Measurements from ENCODE around the gene CAPN11. TPM values are rescaled to one million over a fixed set of nuclear protein-coding genes. Genes with fewer than 3 reads are reported as not detected.

Gene CAPN11
- total and polyA plus RNA-seq, 2 of the 4 experiments (the other 2 are of a cell fraction): not detected

DNA sequence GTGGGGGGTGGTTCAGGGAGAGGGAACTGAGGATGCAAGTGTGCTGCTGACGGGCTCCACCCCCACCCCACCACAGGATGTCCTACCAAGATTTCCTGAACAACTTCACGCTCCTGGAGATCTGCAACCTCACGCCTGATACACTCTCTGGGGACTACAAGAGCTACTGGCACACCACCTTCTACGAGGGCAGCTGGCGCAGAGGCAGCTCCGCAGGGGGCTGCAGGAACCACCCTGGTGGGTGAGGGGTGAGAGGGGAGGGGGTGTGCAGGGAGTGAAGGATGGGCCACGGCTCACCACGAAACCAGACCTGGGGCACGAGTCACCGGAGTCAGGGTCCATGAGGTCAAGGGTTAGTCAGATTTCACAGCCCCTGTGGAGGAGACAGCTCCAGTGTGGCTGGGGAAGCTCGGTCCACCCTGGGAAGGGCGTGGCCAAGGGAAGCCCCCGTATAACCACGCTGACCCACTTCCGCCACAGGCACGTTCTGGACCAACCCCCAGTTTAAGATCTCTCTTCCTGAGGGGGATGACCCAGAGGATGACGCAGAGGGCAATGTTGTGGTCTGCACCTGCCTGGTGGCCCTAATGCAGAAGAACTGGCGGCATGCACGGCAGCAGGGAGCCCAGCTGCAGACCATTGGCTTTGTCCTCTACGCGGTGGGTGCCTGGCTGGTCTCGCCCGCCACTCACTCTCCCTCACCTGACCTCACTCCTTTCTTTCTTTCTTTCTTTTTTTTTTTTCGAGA is 18.3 kb downstream of the CAPN11 start (continued):
- TF ChIP-seq, protein P1, sequence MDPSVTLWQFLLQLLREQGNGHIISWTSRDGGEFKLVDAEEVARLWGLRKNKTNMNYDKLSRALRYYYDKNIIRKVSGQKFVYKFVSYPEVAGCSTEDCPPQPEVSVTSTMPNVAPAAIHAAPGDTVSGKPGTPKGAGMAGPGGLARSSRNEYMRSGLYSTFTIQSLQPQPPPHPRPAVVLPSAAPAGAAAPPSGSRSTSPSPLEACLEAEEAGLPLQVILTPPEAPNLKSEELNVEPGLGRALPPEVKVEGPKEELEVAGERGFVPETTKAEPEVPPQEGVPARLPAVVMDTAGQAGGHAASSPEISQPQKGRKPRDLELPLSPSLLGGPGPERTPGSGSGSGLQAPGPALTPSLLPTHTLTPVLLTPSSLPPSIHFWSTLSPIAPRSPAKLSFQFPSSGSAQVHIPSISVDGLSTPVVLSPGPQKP (IDR thresholded peaks at IDR 0.05; ENCODE audit: borderline replicate concordance, low read depth, low read length): no peak
- no peak for TF ChIP-seq FOS (IDR thresholded peaks at IDR 0.05; ENCODE audit: low read depth, low read length)
- no peak for TF ChIP-seq RAD21 (IDR thresholded peaks at IDR 0.05; ENCODE audit: low read length)
- TF ChIP-seq CHD1 (IDR thresholded peaks at IDR 0.05; ENCODE audit: low read depth, low read length): no peak
- no peak for TF ChIP-seq MAFK (IDR thresholded peaks at IDR 0.05; ENCODE audit: low read depth, low read length)
